HG02970 (cell line): ENCODE data around the gene SH3PXD2A.

ENCODE experiments used
- ATAC-seq: cut with Tn5 transposase; IDR thresholded peaks from one replicate; pipeline ENCODE4 v1.9.1; 2021; ENCODE audit warnings: mild to moderate bottlenecking, moderate library complexity, moderate number of reproducible peaks; ENCODE audit not compliant: unreplicated experiment, low FRiP score

Gene SH3PXD2A

GRCh38 chr10:103600956-103601569 lies 254.3 kb downstream of the SH3PXD2A start:
- no peak for ATAC-seq

- ATAC-seq: no peak
Observed at GRCh38 chr10:103600325-103600724, 255.1 kb downstream of the SH3PXD2A start.

GRCh38 chr10:103599907-103600306 lies 255.5 kb downstream of the SH3PXD2A start:
- ATAC-seq: no peak

GRCh38 chr10:103599211-103599610 lies 256.2 kb downstream of the SH3PXD2A start:
- ATAC-seq: no peak

GRCh38 chr10:103598654-103599115 lies 256.7 kb downstream of the SH3PXD2A start:
- no peak for ATAC-seq

- ATAC-seq: no peak
Observed at GRCh38 chr10:103597003-103597402, 258.4 kb downstream of the SH3PXD2A start.

GRCh38 chr10:103595933-103596726 lies 259.2 kb downstream of the SH3PXD2A start:
- ATAC-seq: no peak

GRCh38 chr10:103593022-103593570 lies 262.3 kb downstream of the SH3PXD2A start:
- no peak for ATAC-seq

GRCh38 chr10:103592186-103593021 lies 263.0 kb downstream of the SH3PXD2A start:
- ATAC-seq: no peak

- no peak for ATAC-seq
Observed at GRCh38 chr10:103590744-103591291, 264.6 kb downstream of the SH3PXD2A start.

- no peak for ATAC-seq
Observed at GRCh38 chr10:103590060-103590459, 265.3 kb downstream of the SH3PXD2A start.

- no peak for ATAC-seq
Observed at GRCh38 chr10:103589074-103589630, 266.2 kb downstream of the SH3PXD2A start.

GRCh38 chr10:103587073-103587472 lies 268.3 kb downstream of the SH3PXD2A start:
- no peak for ATAC-seq

- no peak for ATAC-seq
Observed at GRCh38 chr10:103585011-103585405, 270.4 kb downstream of the SH3PXD2A start.

GRCh38 chr10:103584216-103585010 lies 271.0 kb downstream of the SH3PXD2A start:
- ATAC-seq: no peak

GRCh38 chr10:103583871-103584215 lies 271.5 kb downstream of the SH3PXD2A start:
- ATAC-seq: no peak

- no peak for ATAC-seq
Observed at GRCh38 chr10:103582331-103583123, 272.8 kb downstream of the SH3PXD2A start.

- no peak for ATAC-seq
Observed at GRCh38 chr10:103581499-103581898, 273.9 kb downstream of the SH3PXD2A start.

GRCh38 chr10:103580430-103580829 lies 274.9 kb downstream of the SH3PXD2A start:
- ATAC-seq: no peak
